GM18870 (cell line): Measurements from ENCODE around the gene SLC44A1.

Experiments used
- ATAC-seq: cut with Tn5 transposase; IDR thresholded peaks from one replicate; pipeline ENCODE4 v1.9.1; 2021; ENCODE audit warnings: moderate library complexity; ENCODE audit not compliant: unreplicated experiment

Gene SLC44A1

DNA sequence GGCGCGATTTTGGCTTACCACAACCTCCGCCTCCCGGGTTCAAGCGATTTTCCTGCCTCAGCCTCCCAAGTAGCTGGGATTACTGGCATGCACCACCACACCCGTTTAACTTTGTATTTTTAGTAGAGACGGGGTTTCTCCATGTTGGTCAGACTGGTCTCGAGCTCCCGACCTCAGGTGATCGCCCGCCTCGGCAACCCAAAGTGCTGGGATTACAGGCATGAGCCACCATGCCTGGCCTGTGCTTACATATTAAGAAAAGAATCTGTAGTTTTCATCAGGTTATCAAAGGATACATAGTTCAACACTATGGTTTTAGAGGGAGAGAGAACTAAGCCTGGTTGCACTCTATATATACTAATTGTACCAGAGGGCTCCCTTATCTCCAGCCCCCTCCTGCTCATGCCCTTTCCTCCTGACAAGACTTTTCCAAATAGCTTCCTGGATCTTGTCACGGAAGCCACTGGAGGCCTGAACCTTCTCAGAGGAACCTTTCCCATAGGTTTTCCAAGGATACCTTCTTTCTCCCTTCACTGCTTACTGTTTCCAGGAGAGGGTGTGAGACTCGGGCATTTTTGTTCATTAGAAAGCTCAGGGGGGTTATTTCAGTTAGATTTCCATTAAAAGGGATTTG is 53.1 kb downstream of the SLC44A1 start:
- no peak for ATAC-seq

DNA sequence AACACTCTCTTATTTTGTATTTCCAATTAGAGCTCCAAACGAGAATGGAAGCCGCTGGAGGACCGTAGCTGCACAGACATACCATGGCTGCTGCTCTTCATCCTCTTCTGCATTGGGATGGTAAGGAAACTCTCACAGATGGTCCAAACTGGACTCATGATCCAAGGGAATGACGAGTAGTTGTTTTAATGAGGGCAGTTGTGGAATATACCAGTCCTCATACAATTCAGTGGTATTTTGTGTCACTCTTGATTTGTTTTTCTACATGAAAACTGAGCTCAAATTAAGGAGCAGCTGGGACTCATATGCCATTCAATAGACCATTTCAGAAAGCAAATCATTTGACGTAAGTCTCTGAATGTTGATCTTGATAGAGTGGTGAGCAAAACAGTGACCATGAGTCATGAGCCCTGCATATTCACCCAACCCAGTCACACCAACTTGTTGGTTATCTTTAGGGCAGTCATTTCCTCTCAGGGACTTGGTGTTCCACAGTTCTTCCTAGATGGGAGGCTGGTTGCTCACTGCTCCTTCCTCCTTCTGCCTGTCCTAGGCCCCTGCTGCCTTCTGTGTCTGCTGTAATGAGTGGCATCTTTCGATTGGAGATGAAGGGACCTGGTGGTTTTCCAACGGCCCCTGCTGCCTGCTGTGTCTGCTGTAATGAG is 54.9 kb downstream of the SLC44A1 start:
- no peak for ATAC-seq

DNA sequence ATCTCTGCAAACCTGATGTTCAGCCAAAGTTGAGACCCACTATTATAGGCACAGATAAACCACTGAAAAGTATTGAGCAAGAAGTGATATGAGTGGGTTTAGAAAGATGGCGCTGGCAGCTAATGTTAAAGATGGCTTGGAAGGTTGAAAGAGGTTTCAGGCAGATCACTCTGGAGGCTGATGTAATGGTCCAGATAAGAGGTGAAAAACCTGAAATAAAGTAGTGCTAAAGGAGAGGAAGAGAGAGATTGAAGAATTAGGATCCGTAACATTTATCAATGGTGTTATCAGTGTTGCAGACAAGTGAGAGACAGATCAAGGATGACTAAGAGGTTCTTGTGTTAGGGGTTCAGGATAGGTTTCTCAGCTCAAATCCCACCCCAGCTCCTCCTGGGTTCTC is 58.3 kb downstream of the SLC44A1 start:
- no peak for ATAC-seq

DNA sequence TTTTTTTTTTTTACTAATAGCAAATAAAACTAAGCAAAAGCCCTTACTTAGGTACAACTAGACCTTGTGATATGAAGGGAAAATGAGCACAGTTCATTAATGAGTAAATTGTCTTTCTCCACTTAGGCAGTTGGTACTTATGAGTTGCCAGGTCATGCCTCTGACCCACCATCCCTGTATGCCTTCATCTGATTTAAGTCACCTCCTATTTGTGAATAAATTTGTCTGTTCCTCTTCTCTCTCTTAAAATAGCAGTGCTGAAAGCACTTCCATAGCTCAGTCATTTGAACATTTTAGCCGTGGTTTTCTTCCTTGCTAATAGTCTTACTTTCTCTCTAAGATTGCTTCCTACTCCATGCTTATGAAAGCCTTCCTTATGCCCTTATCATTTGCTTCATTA is 61.4 kb downstream of the SLC44A1 start:
- no peak for ATAC-seq

DNA sequence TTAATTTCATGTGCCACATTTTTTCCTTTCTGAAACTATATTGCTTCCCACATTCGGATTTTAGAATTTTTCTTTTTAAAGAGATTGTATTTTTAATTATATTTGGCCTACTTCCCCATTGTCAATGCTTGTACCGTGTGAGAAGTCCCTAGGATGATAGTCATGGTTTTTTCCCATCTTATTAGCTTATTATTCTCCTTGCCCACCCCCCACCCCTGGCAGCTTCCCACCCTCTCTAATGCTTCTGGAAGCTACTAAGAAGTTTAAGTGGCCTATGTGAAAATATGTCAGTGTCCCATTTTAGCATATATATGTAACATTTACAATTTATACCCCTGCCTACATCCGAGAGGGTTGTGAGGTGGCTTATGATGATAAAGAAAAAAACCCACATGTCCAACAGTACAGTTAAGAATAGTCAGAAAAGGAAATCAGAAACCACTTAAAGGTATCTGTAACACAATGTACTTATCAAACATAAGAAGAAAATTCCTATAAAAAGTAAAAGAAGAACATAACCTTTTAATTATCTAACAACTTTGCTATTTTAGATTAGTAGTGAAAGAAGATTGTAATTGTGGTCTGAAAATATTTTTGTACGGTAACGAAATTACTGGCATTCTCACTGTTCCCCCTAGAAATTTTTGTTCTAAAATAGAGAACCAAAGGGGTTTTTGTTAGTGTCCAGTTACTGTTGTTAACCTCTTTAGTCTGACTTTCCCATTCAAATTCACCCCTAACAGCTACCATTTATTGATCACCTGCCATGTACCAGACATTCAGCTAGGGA is 62.1 kb downstream of the SLC44A1 start:
- ATAC-seq = no peak

DNA sequence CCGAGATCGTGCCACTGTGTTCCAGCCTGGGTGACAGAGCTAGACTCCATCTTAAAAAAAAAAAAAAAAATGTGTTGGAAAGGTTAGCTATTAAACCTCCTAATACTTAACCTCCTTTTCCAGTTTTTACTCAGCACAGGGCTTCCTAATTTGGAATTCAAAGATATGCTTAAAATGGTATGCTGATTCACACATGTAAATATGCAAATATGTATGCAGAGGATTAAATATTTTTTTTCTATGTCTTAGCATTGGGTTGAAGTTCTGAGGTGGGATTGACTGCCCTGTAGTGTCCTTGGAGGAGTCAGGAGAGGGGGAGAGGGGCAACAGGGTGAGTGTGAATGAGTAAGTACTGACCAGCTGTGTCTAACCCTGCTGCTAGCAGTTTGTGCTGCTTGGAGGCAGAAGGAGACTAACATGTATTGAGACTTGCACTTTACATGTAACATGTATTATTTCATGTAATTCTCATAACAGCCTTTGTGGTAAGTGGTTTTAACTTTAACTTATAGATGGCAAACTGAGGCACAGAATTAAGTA is 63.2 kb downstream of the SLC44A1 start:
- no peak for ATAC-seq

DNA sequence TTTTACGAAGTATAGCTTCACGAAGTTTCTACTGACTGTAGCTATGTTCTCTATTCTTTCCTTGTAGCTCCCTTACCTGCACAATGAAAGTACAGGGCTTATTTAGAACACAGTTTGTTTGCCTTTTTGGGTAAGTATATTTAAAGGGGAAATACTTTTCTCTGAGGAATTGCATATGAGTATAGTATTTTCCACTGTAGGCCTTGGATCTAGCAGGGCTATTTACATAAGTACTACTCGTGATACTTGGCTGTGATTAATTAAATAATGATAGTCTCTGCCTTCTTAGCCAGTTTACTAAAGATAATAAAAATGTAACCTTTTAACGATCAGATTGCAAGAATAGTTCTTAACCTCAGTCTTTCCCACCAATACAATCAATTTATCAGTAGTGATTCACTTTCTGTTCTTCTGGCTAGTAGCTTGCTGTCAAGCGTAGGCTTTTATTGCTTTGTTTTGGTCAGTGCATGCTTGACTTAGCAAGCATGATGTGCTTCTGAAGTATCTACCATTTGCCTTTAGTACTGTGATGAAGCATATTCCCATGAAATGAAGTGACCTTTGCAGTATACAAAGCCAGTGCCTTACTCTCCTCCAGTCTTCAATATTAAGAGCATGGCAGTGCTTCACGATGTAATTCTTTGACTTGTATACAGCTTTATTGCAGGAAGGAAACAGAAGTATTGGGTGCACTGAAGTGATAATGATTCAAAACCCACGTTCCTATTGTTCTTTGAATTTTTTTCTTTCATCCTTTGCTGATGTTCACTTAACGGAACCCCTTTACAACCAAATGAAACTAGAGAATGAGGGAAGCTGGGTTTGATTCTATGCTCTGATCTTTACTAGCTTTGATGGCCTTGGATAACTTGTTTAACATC is 64.2 kb downstream of the SLC44A1 start:
- no peak for ATAC-seq

DNA sequence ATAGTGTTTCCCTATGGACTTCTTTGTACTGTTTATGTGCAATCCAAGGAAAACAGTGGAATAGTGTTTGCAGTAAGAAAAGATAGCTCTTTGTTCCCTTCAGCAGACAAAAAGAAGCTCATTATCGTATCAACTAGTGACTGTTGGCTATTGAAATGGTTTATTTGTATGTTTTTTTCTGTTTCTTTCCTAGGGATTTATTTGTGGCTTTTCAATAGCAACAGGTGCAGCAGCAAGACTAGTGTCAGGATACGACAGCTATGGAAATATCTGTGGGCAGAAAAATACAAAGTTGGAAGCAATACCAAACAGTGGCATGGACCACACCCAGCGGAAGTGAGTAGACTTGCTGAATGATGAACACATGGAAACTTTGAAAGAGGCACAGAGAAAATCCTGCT is 65.1 kb downstream of the SLC44A1 start:
- no peak for ATAC-seq

DNA sequence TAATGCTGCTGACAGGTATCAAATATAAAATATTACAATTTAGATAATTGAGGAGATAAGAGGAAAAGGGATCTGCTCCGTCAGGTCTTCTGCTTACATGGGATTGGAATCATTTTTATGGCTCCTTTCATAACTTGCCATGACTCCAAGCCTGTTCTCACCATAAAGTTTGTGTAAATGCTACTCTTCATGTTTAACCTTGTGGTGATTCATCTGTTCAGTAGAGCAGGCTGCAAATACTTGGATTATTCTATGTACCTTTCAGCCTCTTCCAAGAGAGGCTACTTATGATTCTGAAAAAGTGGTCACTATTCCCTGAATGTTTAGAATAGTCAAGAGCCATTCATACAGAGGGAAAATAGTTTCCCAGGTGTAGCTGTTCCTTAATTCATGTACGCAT is 66.9 kb downstream of the SLC44A1 start:
- no peak for ATAC-seq

DNA sequence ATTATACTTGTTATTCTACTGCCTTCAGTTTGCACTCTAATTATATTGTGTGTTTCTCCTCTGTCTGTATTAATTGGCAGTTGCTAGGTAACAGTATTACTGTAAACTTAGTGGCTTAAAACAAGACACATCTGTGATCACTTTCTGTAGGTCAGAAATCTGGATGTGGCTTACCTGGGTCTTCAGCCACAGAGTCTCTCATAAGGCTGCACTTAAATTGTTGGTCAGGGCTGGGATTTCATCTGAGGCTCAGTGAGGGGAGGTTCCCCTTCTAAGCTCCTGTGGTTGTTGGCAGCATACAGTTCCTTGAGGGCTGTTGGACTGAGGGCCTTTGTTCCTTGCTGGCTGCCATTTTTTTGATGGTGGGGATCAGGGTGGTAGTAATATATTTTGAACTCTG is 68.8 kb downstream of the SLC44A1 start:
- no peak for ATAC-seq

DNA sequence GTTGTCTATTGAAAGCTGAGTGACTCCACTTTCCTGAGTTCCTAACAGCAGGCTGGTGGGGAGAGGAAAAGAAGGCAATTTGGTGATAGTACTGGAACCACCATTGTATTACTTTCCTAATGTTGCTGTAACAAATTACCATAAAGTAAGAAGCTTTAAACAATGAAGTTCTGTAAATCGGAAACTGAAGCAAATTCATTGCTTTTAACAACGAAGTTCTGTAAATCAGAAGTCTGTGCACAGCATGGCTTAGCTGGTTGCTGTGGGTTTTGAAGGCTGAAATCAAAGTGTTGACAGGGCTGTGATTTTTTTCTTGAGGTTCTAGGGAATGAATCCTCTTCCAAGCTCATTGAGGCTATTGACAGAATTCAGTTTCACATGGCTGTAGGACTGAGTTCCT is 72.3 kb downstream of the SLC44A1 start:
- no peak for ATAC-seq

DNA sequence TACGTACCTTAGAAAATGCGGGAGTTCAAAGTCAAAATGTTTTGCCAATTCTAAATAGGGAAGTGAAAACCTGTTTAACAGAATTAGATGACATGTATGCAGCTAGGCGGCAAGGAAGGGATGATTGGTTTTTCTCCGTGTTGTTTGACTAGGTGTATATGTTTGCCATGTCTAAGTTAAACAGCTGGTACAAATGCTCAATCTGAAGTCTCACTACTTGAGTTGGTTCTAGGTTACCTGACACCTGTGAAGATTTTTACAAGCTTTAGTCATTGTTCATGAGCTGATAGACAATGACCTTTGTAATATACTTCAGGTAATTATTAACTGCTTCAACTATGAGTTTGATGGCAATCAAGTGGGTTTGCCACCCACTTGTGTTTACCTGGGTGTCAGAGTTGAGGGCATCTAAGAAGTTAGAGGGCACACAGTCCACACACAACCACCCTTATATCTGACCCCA is 74.3 kb downstream of the SLC44A1 start:
- ATAC-seq = peak; percentile 81

DNA sequence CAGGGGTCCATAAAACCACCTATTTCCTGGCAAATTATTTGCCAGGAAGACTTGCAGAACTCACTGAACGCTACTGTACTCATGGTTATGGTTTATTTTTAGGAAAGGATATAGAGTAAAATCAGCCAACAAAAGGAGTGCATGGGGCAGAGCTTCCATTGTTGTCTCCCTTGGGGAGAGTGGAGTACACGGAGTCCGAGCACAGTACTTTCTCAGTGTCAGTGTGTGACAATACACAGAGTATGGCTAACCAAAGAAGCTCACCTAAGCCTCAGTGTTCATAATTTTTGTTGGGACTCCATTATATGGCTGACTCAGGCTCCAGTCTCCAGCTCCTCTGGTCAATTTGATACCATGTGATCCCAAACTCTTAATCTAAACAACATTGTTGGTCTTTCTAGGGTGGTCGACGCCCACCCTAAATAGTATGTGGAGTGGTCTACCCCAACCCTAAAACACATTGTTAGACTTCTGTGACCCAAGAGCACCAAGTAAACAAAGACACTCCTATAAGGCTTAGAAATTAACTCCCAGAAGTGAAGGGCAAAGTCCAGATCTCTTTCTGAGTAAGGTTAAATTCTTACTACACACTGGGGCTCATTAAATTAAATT is 74.9 kb downstream of the SLC44A1 start:
- no peak for ATAC-seq

DNA sequence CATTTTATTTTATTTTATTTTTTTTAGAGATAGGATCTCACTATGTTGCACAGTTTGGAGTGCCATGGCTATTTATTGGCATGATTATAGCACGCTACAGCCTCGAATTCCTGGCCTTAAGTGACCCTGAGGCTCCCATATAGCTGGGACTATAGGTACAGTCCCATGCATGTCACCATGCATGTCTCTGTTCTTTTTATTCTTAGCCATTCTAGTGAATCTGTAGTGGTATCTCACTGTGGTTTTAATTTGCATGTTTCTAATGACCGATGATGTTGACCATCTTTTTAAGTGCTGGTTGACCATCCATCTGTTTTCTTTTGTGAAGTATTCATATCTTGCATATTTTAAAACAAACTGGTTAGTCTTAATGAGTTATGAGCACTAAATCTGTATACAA is 76.1 kb downstream of the SLC44A1 start:
- ATAC-seq = no peak

DNA sequence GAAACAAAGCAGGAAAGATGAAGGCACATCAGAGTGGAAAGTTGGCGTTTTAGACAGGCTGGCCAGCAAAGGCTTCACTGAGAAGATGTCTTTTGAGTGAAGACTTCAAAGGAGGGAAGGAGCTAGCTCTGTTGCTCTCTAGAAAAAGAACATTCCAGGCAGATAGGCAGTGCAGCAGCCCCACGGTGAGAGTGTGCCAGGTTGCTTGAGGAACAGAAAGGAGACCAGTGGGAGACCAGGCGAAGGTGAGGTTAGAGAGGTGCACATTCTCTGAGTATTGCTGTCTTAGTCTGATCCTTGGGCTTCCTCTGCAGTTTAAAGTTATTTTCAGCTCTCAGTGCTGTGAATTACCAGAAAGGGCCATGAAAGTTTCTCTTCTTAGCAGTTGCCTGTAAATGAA is 83.8 kb downstream of the SLC44A1 start:
- ATAC-seq = no peak

DNA sequence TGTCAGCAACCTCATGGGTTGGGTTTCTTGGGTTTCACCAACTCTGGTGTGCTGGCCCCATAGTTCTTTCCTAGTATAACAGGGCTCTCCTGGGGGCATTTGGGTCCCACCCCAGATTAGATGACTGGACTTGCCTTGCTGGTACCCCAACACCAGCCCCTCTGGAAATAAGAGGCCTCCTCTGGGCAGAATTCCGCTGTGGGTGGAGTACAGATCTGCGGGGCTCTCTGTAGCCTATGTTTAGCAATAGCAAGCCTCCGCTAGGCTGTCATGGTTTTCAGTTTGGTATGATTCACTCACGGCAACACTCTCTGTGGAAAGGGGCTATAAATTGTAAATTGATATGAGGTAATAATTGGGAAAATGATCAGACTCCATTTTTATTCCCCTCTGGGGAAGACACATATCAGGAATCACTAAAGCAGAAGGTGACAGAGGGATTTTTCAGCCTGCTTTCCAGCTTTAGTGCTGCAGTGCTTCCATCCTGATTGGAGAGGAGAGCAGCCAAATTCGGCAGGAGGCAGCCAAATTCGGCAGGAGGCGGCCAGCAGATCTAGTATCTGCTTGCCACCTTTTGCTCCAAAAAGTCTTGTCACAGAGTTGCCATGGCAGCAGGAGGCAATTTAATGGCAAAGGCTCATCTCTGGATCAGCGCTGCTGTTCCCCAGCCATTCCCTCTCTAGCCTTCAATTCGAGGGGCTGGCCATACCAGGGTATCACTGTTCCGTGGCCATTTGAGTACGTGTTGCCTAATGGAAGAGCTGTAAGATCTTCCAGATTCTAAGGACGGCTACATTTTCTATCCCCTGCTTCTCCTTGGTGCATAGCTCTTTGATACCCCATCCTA is 84.6 kb downstream of the SLC44A1 start:
- ATAC-seq = no peak

DNA sequence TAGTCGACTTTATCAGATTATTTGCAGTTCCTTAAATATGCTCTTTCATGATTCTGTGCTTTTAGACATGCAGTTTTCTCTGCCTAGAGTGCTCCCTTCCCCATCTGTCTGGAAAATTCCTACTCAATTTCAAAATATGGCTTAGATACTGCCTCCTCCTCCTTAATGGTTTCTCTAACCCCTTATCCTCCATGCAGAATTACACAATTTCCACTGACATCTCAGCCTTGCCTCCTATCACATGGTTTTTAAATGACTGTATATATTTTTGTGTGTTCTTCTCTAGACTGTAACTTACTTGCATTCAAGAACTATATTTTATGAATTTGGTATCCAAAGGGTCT is 85.2 kb downstream of the SLC44A1 start:
- ATAC-seq = no peak

DNA sequence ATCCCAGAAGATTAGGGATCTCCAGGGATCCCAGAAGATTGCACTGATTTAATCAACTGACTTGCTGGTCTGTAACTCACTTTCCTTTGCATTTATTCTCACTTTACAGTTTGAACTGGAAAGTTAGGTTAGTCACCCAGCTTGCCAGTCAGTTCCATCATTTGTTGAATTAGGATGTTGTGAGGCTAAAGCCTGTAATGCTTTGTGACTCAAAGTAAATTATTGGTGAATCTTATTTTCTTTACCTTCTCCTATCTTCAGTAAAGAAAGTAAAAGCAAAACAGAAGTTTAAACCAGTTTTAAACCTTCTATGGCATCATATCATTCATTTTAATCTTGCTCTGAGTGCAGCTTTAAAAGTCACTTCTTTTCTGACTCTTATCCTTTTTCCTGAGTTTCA is 85.8 kb downstream of the SLC44A1 start:
- ATAC-seq = no peak

DNA sequence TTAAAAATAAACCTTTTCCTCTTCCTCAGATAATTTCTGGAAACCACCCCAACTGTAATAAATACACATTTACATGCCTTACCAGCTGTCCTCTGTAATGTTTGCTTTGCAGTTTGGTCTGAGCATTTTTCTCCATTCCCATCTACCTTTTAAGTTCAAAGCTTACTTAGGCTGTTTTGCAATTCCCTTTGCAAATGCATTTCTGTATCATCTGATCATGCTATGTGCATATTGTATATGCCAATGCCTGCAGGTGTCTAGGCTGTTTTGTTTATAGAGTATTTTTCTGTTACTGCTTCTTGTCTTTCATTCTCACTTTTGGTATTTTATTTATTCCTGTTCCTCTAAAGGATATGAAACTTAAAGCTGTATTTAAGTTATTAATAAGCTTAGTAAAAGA is 86.3 kb downstream of the SLC44A1 start:
- peak; percentile 58 for ATAC-seq

DNA sequence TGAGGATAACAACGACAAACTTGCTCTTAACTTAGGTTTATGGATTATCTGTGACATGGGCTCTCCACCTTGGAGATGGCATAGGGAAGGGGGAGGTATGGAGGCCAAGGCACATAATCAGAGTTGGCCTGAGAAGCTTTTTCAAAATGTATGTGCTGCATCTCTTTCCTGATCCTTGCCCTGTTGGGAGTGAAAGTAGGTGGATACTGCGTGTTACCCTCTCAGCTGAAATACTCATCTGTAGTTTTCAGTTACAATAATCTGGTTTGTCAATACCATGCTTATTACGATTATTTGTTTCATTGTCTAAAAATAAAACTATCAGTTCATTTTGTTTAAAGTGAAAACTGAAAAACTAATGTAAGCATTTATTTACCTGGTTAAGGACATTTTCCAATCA is 86.7 kb downstream of the SLC44A1 start:
- ATAC-seq = peak; percentile 16
